Left forelimb (tissue), 1 donor: ENCODE results near the gene ZNF420.
A peak's percentile ranks its signal among the peaks of the same experiment; 100 is the strongest.
"Not testable (repeated sequence)": the region's sequence is repeated elsewhere in the genome, so short reads cannot be mapped to it uniquely, and the experiment has no call there.

Source experiments
- DNase-seq: peaks from one replicate; pipeline ENCODE4 v3.0.0-alpha.2; 2018; ENCODE audit warnings: low spot score

ZNF420 gene

GRCh38 chr19:37077934-37078716 is at the start of gene ZNF420:
TSS of gene ZNF420 (plus strand) at chr19:37078433. CDS start at chr19:37089119, 10,686 bp downstream.
- DNase-seq, result peak; percentile 94

GRCh38 chr19:37045140-37045539 is 33.1 kb upstream of the ZNF420 start:
- DNase-seq, result no peak

GRCh38 chr19:37055330-37055729 is 22.9 kb upstream of the ZNF420 start:
- no peak for DNase-seq

GRCh38 chr19:37056776-37057175 is 21.5 kb upstream of the ZNF420 start:
- no peak for DNase-seq

GRCh38 chr19:37059142-37059541 is 19.1 kb upstream of the ZNF420 start:
- DNase-seq, result no peak

GRCh38 chr19:37064886-37065285 is 13.3 kb upstream of the ZNF420 start:
- not testable (repeated sequence) for DNase-seq

- no peak for DNase-seq
These were observed 4.1 kb upstream of the ZNF420 start for GRCh38 chr19:37074111-37074510.

GRCh38 chr19:37074819-37075362 is 3.3 kb upstream of the ZNF420 start:
- no peak for DNase-seq

GRCh38 chr19:37076524-37076923 is 1.7 kb upstream of the ZNF420 start:
- DNase-seq, result not testable (repeated sequence)

GRCh38 chr19:37077501-37077933 is 716 bp upstream of the ZNF420 start:
- no peak for DNase-seq

GRCh38 chr19:37078717-37079032 is 442 bp downstream of the ZNF420 start:
- DNase-seq, result no peak

- no peak for DNase-seq
These were observed 1.0 kb downstream of the ZNF420 start for GRCh38 chr19:37079238-37079637.

- DNase-seq, result no peak
These were observed 4.1 kb downstream of the ZNF420 start for GRCh38 chr19:37082307-37082706.

- no peak for DNase-seq
These were observed 8.9 kb downstream of the ZNF420 start for GRCh38 chr19:37087110-37087509.

- DNase-seq, result no peak
These were observed 17.6 kb downstream of the ZNF420 start for GRCh38 chr19:37095859-37096258.

- DNase-seq, result no peak
These were observed 20.3 kb downstream of the ZNF420 start for GRCh38 chr19:37098570-37098969.

GRCh38 chr19:37104135-37104534 is 25.9 kb downstream of the ZNF420 start:
- not testable (repeated sequence) for DNase-seq

- DNase-seq, result not testable (repeated sequence)
These were observed 33.5 kb downstream of the ZNF420 start for GRCh38 chr19:37111753-37112152.

- no peak for DNase-seq
These were observed 35.8 kb downstream of the ZNF420 start for GRCh38 chr19:37114001-37114400.

GRCh38 chr19:37122093-37122492 is 43.9 kb downstream of the ZNF420 start:
- not testable (repeated sequence) for DNase-seq

- no peak for DNase-seq
These were observed 50.0 kb downstream of the ZNF420 start for GRCh38 chr19:37127999-37128820.

GRCh38 chr19:37128821-37129177 is 50.6 kb downstream of the ZNF420 start:
- DNase-seq, result no peak

GRCh38 chr19:37136111-37136510 is 57.9 kb downstream of the ZNF420 start:
- no peak for DNase-seq
